Measurements from ENCODE around the gene NDP. TPM values are rescaled to one million over a fixed set of nuclear protein-coding genes. Genes with fewer than 3 reads are reported as not detected.

The NDP gene
- not detected for total RNA-seq

GRCh38 chrX:43973249-43974099 lies at the start of gene NDP:
Gene NDP, minus strand, starts transcription at chrX:43973390. Its CDS starts 14,745 bp downstream, at chrX:43958645.
- ATAC-seq (ENCODE audit: low read depth) (no peak), DNase-seq (no peak)
- Mint-ChIP-seq H3K27me3 (peaks cover 14% of the 10 kb centered on the region), H3K27ac (no peak within 1 kb of the TSS), H3K36me3 (no peaks in the 10 kb centered on the region), H3K9me3 (peaks cover 3% of the 10 kb centered on the region), H3K4me1 (peaks cover 7% of the 10 kb centered on the region), H3K4me3 (peak within 1 kb of the TSS; percentile 74)
- POLR2A ChIA-PET: no interaction called here

GRCh38 chrX:44022964-44023363 lies 49.8 kb upstream of the NDP start:
- H3K4me1 Mint-ChIP-seq: no peaks in the 10 kb centered on the region
- DNase-seq (no peak), ATAC-seq (ENCODE audit: low read depth) (no peak)
- no peaks in the 10 kb centered on the region for H3K36me3 Mint-ChIP-seq
- POLR2A ChIA-PET: no interaction called here
- H3K4me3 Mint-ChIP-seq: no peak overlapping the region
- no peak overlapping the region for H3K27ac Mint-ChIP-seq
- no peaks in the 10 kb centered on the region for H3K9me3 Mint-ChIP-seq
- H3K27me3 Mint-ChIP-seq: no peaks in the 10 kb centered on the region

GRCh38 chrX:44020693-44021092 lies 47.5 kb upstream of the NDP start:
- no peaks in the 10 kb centered on the region for H3K27me3 Mint-ChIP-seq
- POLR2A ChIA-PET: no interaction called here
- no peaks in the 10 kb centered on the region for H3K36me3 Mint-ChIP-seq
- no peak overlapping the region for H3K27ac Mint-ChIP-seq
- H3K9me3 Mint-ChIP-seq: no peaks in the 10 kb centered on the region
- H3K4me1 Mint-ChIP-seq: no peaks in the 10 kb centered on the region
- DNase-seq (no peak), ATAC-seq (ENCODE audit: low read depth) (no peak)
- no peak overlapping the region for H3K4me3 Mint-ChIP-seq

GRCh38 chrX:44019911-44020310 lies 46.7 kb upstream of the NDP start:
- no peaks in the 10 kb centered on the region for H3K9me3 Mint-ChIP-seq
- no peaks in the 10 kb centered on the region for H3K4me1 Mint-ChIP-seq
- H3K27me3 Mint-ChIP-seq: no peaks in the 10 kb centered on the region
- DNase-seq (no peak), ATAC-seq (ENCODE audit: low read depth) (no peak)
- no peak overlapping the region for H3K27ac Mint-ChIP-seq
- POLR2A ChIA-PET: no interaction called here
- no peak overlapping the region for H3K4me3 Mint-ChIP-seq
- H3K36me3 Mint-ChIP-seq: no peaks in the 10 kb centered on the region

- Mint-ChIP-seq H3K36me3 (peaks cover 3% of the 10 kb centered on the region), H3K27ac (no peak overlapping the region), H3K4me1 (peaks cover 3% of the 10 kb centered on the region), H3K4me3 (no peak overlapping the region), H3K9me3 (no peaks in the 10 kb centered on the region), H3K27me3 (no peaks in the 10 kb centered on the region)
- ATAC-seq (ENCODE audit: low read depth): no peak
- DNase-seq: no peak
- POLR2A ChIA-PET: no interaction called here
These were observed 44.5 kb upstream of the NDP start for GRCh38 chrX:44017676-44018075.

GRCh38 chrX:44016906-44017305 lies 43.7 kb upstream of the NDP start:
- no peak overlapping the region for H3K27ac Mint-ChIP-seq
- H3K4me3 Mint-ChIP-seq: no peak overlapping the region
- H3K36me3 Mint-ChIP-seq: peaks cover 3% of the 10 kb centered on the region
- POLR2A ChIA-PET: no interaction called here
- H3K4me1 Mint-ChIP-seq: peaks cover 5% of the 10 kb centered on the region
- ATAC-seq (ENCODE audit: low read depth) (no peak), DNase-seq (no peak)
- no peaks in the 10 kb centered on the region for H3K9me3 Mint-ChIP-seq
- H3K27me3 Mint-ChIP-seq: no peaks in the 10 kb centered on the region

GRCh38 chrX:44012484-44013096 lies 39.4 kb upstream of the NDP start:
- H3K27me3 Mint-ChIP-seq: peaks cover 2% of the 10 kb centered on the region
- POLR2A ChIA-PET: no interaction called here
- H3K36me3 Mint-ChIP-seq: peaks cover 3% of the 10 kb centered on the region
- peak; percentile 67 for ATAC-seq (ENCODE audit: low read depth)
- H3K9me3 Mint-ChIP-seq: no peaks in the 10 kb centered on the region
- H3K4me3 Mint-ChIP-seq: no peak overlapping the region
- no peak for DNase-seq
- no peak overlapping the region for H3K27ac Mint-ChIP-seq
- peaks cover 5% of the 10 kb centered on the region for H3K4me1 Mint-ChIP-seq

GRCh38 chrX:44011506-44011905 lies 38.3 kb upstream of the NDP start:
- ATAC-seq (ENCODE audit: low read depth): no peak
- DNase-seq: no peak
- Mint-ChIP-seq H3K9me3 (no peaks in the 10 kb centered on the region), H3K36me3 (peaks cover 3% of the 10 kb centered on the region), H3K4me1 (peaks cover 5% of the 10 kb centered on the region), H3K4me3 (no peak overlapping the region), H3K27me3 (peaks cover 2% of the 10 kb centered on the region), H3K27ac (no peak overlapping the region)
- POLR2A ChIA-PET: no interaction called here

- POLR2A ChIA-PET: no interaction called here
- peaks cover 5% of the 10 kb centered on the region for H3K4me1 Mint-ChIP-seq
- H3K9me3 Mint-ChIP-seq: no peaks in the 10 kb centered on the region
- H3K4me3 Mint-ChIP-seq: no peak overlapping the region
- DNase-seq: no peak
- no peak for ATAC-seq (ENCODE audit: low read depth)
- H3K27ac Mint-ChIP-seq: no peak overlapping the region
- peaks cover 3% of the 10 kb centered on the region for H3K36me3 Mint-ChIP-seq
- H3K27me3 Mint-ChIP-seq: peaks cover 2% of the 10 kb centered on the region
These were observed 37.4 kb upstream of the NDP start for GRCh38 chrX:44010626-44011025.

- no peak overlapping the region for H3K27ac Mint-ChIP-seq
- DNase-seq: no peak
- no peaks in the 10 kb centered on the region for H3K27me3 Mint-ChIP-seq
- H3K36me3 Mint-ChIP-seq: no peaks in the 10 kb centered on the region
- POLR2A ChIA-PET: no interaction called here
- H3K9me3 Mint-ChIP-seq: no peaks in the 10 kb centered on the region
- H3K4me3 Mint-ChIP-seq: no peak overlapping the region
- H3K4me1 Mint-ChIP-seq: no peaks in the 10 kb centered on the region
- no peak for ATAC-seq (ENCODE audit: low read depth)
These were observed 32.9 kb upstream of the NDP start for GRCh38 chrX:44006081-44006480.

GRCh38 chrX:44003975-44004374 lies 30.8 kb upstream of the NDP start:
- DNase-seq: no peak
- Mint-ChIP-seq H3K9me3 (no peaks in the 10 kb centered on the region), H3K4me1 (no peaks in the 10 kb centered on the region), H3K27ac (no peak overlapping the region), H3K27me3 (no peaks in the 10 kb centered on the region), H3K4me3 (no peak overlapping the region), H3K36me3 (no peaks in the 10 kb centered on the region)
- POLR2A ChIA-PET: no interaction called here
- ATAC-seq (ENCODE audit: low read depth): no peak

- Mint-ChIP-seq H3K4me1 (no peaks in the 10 kb centered on the region), H3K27me3 (no peaks in the 10 kb centered on the region), H3K36me3 (no peaks in the 10 kb centered on the region), H3K27ac (no peak overlapping the region), H3K9me3 (no peaks in the 10 kb centered on the region), H3K4me3 (no peak overlapping the region)
- DNase-seq (no peak), ATAC-seq (ENCODE audit: low read depth) (no peak)
- POLR2A ChIA-PET: no interaction called here
These were observed 29.4 kb upstream of the NDP start for GRCh38 chrX:44002567-44002966.

GRCh38 chrX:43998374-43998773 lies 25.2 kb upstream of the NDP start:
- POLR2A ChIA-PET: no interaction called here
- H3K27me3 Mint-ChIP-seq: no peaks in the 10 kb centered on the region
- no peaks in the 10 kb centered on the region for H3K36me3 Mint-ChIP-seq
- H3K27ac Mint-ChIP-seq: no peak overlapping the region
- H3K4me1 Mint-ChIP-seq: no peaks in the 10 kb centered on the region
- DNase-seq: no peak
- ATAC-seq (ENCODE audit: low read depth): no peak
- H3K9me3 Mint-ChIP-seq: no peaks in the 10 kb centered on the region
- no peak overlapping the region for H3K4me3 Mint-ChIP-seq

- ATAC-seq (ENCODE audit: low read depth) (no peak), DNase-seq (no peak)
- POLR2A ChIA-PET: no interaction called here
- Mint-ChIP-seq H3K9me3 (no peaks in the 10 kb centered on the region), H3K27me3 (no peaks in the 10 kb centered on the region), H3K4me1 (no peaks in the 10 kb centered on the region), H3K27ac (no peak overlapping the region), H3K4me3 (no peak overlapping the region), H3K36me3 (no peaks in the 10 kb centered on the region)
These were observed 23.3 kb upstream of the NDP start for GRCh38 chrX:43996491-43996890.

Data from activated naive CD8-positive, alpha-beta T cell treated with anti-CD3 and anti-CD28 coated beads, Interleukin-2, amount 10 ng/mL, durations not matched to agents 7 days and 5 days (primary cell).